TTC549 (cell line): ENCODE results near the gene FOXN3.

ENCODE experiments used
- FAIRE-seq: peaks from 2 replicates; lab custom pipeline; 2012; peaks lifted over from hg19 to GRCh38; lab: Jason Lieb, UNC

The FOXN3 gene

GRCh38 chr14:89382901-89383845, 33.9 kb downstream of the FOXN3 start:
- no peak for FAIRE-seq

- no peak for FAIRE-seq
Observed at GRCh38 chr14:89382487-89382886, 34.5 kb downstream of the FOXN3 start.

DNA sequence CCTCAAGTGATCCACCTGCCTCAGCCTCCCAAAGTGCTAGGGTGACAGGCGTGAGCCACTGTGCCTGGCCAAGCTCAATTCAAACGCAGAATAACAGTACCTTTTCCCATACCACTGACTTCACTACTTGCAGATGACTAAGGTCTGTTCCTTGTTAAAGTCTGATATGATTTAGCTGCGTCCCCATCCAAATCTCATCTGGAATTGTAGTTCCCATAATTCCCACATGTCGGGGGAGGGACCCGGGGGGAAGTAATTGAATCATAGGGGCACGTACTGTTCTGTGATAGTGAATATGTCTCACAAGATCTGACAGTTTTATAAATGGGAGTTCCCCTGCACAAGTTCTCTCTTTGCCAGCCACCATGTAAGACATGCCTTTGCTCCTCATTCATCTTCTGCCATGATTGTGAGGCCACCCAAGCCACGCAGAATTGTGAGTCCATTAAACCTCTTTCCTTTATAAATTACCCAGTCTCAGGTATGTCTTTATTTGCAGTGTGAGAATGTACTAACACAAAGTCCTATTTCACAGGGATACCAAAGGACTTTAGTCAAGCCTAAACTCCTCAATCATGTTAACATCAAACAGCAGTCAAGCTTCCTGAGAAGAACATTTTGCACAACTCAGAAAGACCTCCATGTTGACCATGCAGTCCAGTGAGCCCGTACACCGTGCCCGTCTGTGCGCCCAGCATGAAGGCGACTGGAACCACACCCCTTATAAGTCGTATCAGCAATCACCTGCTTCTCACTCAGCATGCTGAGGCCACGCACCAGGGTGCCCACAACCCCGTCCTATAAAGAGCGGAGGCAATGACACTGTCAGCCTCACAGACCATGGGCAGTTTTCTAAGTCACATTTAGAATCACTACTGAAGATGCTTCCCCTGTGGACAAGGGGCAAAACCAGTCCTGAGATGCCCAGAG, 36.9 kb downstream of the FOXN3 start:
- FAIRE-seq, result no peak

DNA sequence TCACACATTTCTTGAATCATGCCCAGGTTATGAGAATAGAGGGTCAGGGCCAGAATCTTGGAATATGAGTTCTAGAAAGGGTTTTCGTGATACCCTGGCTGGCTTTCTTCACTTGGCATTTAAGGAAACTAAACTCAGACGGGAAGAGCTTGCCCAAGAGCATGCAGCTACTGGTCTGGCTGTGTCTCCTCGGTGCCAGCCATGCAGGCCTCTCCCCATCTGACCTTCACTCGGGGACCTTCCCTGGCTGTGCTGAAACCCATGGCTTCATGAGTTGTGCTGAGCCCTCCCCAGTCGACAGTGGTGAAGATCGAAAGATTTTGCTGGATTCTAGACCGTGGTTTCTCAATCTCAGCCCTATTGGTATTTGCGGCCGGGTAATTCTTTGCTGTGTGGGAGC, 38.0 kb downstream of the FOXN3 start:
- no peak for FAIRE-seq

DNA sequence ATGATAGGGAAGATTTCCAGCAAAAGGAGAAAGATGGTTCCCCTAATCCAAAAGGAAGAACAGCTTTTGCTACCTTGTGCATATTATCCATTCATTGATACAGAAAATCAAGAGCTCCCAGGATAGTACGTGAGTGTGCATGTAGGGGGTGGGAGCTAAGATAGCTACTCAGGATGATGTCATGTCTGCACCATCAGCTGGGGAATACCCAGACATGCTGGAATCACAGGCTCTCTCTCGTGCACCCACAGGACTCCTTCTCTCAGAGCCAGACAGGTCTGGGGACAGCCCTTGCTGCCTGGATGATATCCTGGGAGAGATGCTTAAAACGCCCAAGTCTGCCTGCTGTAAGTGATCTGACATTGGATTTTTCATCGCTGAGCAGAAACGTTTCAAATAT, 38.9 kb downstream of the FOXN3 start:
- no peak for FAIRE-seq

DNA sequence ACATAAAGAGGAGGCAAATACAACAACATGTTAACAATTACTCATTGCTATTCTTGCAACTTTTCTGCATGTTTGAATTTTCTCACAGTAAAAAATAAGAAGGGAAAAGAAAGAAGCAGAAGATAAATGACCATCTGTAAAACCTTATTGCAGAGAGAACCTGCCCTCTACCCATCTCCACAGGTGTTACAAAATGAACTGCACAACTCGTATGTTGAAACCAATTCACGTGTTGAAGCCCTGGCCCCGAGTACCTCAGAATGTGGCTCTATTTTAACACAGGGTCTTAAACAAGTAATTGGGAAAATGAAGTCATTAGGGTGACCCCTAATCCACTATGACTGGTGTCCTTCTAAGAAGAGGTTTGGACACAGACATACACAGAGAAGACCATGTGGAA, 39.5 kb downstream of the FOXN3 start:
- FAIRE-seq, result no peak

GRCh38 chr14:89374908-89375307, 42.1 kb downstream of the FOXN3 start:
- FAIRE-seq, result no peak

- FAIRE-seq, result no peak
Observed at GRCh38 chr14:89373185-89373584, 43.8 kb downstream of the FOXN3 start.

- FAIRE-seq, result no peak
Observed at GRCh38 chr14:89372512-89372883, 44.5 kb downstream of the FOXN3 start.

GRCh38 chr14:89371585-89372511, 45.2 kb downstream of the FOXN3 start:
- FAIRE-seq, result no peak

DNA sequence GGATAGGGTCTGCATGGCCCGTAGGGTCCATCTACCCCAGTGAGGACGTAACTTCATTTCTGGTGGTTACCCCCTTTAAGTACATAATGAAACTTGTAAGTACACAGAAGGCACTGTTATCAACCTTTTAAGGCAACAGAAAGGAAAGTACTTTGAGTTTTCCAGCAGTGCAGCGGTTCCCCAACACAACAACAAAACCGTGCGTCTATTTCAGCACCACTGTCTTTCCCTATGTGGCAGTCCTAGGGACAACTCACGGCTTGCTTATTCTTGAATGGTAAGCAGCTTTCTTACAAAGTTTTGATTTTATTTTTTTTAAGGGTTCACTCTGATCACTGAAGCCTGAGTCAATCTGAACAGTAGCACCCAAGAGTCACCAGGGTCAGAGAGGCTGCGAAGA, 46.3 kb downstream of the FOXN3 start:
- FAIRE-seq, result no peak

- no peak for FAIRE-seq
Observed at GRCh38 chr14:89370381-89370780, 46.7 kb downstream of the FOXN3 start.

DNA sequence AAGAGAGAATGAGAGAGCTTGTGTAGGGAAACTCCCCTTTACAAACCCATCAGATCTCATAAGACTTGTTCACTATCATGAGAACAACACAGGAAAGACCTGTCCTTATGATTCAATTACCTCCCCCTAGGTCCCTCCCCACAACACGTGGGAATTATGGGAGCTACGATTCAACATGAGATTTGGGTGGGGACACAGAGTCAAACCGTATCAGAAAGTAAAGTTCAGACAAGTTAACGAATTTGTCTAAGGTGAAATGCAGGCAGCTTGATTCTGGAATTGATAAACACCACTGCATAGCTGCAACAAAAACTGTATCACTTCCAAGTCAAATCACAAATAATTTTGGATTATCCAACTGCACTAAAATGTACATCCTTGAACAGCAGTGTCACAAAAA, 47.4 kb downstream of the FOXN3 start:
- no peak for FAIRE-seq

- no peak for FAIRE-seq
Observed at GRCh38 chr14:89368490-89369477, 48.2 kb downstream of the FOXN3 start.

- FAIRE-seq, result no peak
Observed at GRCh38 chr14:89367779-89368120, 49.3 kb downstream of the FOXN3 start.

DNA sequence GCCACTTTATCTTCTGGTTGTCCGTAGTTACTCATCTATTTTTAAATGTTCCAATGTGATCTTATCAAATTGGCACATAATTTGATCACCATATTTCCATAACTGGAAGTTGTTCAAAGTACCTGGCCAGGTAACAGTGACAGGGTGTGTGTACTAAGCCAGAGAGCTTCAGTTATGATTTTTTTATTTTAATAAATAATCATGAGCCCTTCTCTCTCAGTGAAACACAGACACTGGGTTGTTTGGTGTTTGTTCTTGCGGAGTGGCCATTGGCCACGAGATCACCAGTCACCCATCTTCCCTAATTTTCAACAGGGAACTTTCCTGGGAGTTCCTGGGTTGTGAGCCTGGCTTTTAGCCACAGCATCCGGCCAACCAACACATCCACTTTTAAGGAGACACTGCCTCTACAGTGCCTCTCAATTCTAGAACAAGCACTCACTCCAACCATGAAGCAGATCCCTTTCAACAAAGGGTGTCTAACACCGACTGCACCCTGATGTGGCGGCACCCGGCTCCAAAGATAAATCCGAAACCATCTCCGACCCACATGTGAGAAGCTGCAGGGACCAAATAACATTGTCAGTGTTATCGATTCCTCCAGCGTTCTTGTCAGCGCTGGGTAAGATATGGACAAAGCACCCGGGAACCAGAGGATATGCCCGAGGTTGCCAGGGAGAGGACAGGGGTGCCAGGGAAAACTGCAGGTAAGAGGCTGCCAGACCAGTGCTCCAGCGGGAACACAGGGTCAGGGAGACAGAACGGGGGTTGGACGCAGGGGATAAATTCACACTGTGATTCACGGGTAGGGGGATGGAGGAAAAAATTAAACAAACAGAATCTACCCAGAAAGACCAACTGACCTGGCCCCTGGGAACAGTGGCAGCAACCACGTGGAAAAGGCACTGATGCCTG, 49.9 kb downstream of the FOXN3 start:
- no peak for FAIRE-seq

- FAIRE-seq, result no peak
Observed at GRCh38 chr14:89365061-89365801, 51.8 kb downstream of the FOXN3 start.

- FAIRE-seq, result no peak
Observed at GRCh38 chr14:89364316-89364715, 52.7 kb downstream of the FOXN3 start.

- no peak for FAIRE-seq
Observed at GRCh38 chr14:89360277-89360676, 56.8 kb downstream of the FOXN3 start.
